ENCODE data around the gene MORC3.

GRCh38 chr21:36402339-36402738 lies 82.3 kb downstream of the MORC3 start:
- TF ChIP-seq, protein P1, sequence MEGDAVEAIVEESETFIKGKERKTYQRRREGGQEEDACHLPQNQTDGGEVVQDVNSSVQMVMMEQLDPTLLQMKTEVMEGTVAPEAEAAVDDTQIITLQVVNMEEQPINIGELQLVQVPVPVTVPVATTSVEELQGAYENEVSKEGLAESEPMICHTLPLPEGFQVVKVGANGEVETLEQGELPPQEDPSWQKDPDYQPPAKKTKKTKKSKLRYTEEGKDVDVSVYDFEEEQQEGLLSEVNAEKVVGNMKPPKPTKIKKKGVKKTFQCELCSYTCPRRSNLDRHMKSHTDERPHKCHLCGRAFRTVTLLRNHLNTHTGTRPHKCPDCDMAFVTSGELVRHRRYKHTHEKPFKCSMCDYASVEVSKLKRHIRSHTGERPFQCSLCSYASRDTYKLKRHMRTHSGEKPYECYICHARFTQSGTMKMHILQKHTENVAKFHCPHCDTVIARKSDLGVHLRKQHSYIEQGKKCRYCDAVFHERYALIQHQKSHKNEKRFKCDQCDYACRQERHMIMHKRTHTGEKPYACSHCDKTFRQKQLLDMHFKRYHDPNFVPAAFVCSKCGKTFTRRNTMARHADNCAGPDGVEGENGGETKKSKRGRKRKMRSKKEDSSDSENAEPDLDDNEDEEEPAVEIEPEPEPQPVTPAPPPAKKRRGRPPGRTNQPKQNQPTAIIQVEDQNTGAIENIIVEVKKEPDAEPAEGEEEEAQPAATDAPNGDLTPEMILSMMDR (IDR thresholded peaks at IDR 0.05), result no peak
- no peak for TF ChIP-seq POLR2A (IDR thresholded peaks at IDR 0.05)
